GM21381 (cell line): ENCODE results near the gene CD7.

Experiments
- ATAC-seq: cut with Tn5 transposase; IDR thresholded peaks from one replicate; pipeline ENCODE4 v1.9.1; 2021; ENCODE audit warnings: mild to moderate bottlenecking, moderate library complexity; ENCODE audit not compliant: unreplicated experiment

CD7 gene

DNA sequence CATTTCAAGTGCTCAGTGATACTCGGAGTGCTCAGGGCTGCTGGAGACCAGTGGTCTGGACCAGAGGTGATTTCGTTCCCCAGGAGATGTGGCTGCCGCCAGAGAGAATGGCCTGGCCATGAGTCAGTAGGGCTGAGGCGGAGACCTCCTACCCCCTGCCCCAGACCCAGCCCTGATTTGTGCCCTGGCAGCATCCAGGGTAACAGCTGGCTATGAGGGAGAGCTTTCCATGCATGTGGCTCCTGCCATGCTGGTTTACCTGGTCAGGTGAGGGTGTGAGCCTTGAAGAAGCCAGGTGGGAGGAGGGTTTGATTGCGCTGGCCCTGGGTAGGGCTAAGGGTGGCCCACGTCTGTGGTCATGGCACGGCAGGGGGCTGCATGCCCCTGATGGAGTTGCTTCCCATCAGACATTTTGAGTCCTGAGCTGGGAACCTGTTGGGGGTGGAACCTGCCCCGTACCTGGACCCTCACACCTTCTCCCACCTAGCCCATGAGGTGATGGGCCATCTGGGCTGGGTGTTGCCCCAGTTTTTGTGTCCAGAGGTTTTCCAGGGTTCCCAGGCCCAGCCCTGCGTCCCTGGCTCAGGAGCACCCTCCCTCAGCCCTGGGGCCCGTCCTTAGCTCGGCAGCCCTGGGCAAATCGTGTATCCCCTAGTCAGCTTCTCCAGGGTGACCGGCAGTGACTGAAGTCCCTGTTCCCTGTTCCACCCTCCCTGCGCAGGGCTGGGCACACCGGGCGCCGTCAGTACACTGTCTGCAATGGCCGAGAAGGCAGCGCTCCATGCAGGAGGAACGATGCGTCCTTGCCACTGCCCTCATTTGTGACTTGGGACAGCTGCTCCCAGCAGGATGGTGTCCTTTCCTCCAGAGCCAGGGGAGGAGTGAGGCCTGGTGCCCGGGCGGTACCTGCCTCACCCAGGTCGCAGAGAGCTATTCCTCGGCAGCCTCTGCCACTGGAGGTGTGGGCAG lies 34.9 kb downstream of the CD7 start:
- no peak for ATAC-seq

DNA sequence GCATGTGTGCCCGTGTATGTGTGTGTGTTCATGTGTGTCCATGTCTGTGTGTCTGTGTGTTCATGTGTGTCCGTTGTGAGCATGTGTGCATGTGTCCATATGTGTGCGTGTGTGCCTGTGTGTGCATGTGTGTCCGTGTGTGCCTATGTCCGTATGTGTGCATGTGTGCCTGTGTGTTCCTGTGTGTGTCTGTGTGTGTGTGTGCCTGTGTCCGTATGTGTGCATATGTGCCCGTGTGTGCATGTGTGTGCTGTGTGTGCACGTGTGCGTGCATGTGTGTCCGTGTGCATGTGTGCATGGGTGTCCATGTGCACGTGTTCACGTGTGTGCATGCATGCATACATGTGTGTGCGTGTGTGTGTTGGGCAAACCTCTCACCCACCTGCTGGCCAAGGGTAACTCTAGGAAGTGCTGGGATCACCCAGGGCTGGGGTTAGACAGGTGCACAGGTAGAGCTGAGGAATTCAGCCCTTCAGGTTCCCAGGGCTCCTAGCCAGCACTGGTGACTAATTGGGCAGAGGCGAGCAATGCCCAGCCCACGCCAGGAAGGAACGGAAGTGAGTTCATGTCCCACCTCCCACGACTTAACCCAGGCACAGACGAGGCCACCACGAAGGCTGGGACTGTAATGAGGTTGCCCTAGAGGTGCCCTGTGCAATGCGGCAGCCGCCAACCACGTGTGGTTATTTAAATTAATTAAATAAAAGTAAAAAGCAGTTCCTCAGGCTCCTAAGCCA lies 35.7 kb downstream of the CD7 start:
- no peak for ATAC-seq

DNA sequence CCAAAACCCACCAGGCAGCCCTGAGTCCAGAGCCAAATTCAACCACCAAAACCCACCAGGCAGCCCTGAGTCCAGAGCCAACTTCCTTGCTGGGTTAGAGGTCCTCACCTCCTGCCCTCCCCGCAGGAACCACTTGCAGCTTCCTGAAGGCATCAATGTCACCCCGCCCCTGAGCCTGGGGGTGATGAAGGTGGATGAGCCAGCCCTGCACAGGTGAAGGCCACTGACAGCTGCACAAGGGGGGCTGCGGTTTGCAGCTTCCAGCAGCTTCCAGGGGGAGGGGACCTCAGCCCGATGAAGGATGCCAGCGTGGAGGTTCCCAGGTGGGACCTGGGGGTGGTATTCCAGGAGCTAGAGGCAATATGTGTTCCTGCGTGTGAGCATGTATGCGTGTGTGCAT lies 36.3 kb downstream of the CD7 start:
- ATAC-seq: no peak

DNA sequence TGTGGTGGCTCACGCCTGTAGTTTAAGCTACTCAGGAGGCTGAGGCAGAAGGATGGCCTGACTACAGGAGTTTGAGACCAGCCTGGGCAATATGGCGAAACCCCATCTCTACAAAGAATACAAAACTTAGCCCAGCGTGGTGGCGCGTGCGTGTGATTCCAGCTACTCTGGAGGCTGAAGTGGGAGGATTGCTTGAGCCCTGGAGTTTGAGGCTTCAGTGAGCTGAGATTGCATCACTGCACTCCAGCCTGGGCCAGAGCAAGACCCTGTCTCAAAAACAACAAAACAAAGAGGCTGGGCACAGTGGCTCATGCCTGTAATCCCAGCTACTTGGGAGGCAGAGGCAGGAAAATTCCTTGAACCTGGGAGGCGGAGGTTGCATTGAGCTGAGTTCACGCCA lies 36.9 kb downstream of the CD7 start:
- no peak for ATAC-seq

DNA sequence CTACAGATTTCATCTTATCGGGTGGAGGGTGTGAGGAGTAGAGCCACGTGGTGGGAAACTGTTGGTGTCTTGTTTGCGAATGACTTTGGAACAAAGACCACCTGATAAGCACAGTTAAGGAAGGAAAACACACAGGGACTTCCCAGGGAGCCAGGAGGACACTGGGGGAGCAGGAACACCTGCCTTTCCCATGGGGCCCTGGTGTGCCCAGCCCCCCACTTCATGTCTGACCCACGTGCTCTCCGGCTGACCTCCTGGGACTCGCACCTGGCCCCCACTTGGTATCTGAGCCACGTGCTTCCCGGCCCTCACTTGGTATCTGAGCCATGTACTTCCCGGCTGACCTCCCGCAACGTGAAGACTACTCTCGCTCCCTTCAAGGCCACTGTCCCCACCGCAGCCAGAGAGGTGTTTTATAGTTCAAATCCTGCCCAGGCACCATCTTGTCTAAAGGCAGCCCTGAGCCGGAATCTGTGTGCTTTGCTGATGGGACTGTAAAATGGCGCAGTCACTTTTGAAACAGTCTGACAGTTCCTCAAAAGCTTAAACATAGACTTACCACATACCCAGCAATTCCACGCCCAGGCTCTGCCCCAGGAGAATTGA lies 38.5 kb downstream of the CD7 start:
- ATAC-seq: no peak

DNA sequence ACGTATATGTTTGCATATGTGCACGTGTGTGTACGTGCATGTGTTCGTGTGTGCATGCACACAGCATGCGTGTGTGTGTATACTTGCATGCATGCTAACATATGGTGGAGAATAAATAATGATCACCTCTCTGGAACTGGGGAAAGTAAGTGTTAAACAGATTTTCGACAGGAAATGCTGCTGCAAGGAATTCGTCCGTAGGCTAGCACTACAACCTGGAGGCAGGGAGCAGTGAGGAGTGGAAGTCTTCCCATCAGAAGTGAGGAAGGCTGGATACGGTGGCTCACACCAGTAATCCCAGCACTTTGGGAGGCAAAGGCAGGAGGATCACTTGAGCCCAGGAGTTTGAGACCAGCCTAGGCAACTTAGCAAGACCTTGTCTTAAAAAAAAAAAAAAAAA lies 39.1 kb downstream of the CD7 start:
- ATAC-seq: no peak

DNA sequence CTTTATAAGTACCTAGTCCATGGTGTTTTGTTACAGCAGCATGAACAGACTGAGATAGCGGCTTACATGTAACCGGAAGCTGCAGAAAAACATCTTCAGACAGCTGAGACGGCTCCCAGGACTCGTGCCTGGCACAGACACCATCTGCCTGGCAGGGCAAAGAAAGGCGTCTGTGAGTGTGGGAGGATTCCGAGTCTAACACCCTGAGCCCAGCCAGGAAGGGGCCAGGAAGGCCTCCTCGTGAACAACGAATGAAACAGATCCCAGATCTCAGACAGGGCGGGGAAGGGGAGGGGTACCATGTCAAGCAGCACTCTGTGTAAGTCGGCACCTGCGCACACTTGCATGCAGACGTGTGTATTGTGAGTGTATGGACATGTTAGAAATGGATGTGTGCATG lies 39.6 kb downstream of the CD7 start:
- no peak for ATAC-seq

DNA sequence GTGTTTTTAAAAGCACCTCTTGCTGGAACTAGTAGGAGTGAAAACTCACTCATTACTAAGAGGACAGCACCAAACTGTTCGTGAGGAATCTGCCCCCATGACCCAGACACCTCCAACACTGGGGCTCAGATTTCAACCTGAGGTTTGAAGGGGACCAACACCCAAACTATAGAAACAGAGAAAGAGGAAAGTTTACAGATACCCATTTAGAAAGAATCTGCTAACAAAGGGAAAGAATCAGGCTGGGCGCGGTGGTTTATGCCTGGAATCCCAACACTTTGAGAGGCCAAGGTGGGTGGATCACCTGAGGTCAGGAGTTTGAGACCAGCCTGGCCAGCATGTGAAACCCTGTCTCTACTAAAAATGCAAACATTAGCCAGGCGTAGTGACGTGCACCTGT lies 40.5 kb downstream of the CD7 start:
- ATAC-seq: no peak

DNA sequence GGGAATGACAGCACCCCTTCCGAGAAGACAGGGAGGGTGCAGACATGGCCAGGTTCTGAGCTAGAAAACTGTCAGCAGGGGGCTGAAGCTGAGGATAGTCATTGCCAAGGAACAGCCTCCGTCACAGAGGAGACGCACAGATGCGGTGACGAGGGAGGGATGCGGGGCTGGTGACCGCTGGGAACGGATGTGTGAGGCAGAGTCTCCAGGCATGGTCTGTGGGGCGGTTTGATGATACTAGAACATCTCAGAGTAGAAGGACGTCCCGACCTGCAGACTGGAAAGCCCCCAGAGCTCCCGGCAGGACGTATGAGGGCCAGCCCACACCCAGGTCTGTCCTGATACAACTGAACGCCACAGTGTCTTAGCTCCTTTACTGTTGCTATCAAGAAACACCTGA lies 42.1 kb downstream of the CD7 start:
- no peak for ATAC-seq

DNA sequence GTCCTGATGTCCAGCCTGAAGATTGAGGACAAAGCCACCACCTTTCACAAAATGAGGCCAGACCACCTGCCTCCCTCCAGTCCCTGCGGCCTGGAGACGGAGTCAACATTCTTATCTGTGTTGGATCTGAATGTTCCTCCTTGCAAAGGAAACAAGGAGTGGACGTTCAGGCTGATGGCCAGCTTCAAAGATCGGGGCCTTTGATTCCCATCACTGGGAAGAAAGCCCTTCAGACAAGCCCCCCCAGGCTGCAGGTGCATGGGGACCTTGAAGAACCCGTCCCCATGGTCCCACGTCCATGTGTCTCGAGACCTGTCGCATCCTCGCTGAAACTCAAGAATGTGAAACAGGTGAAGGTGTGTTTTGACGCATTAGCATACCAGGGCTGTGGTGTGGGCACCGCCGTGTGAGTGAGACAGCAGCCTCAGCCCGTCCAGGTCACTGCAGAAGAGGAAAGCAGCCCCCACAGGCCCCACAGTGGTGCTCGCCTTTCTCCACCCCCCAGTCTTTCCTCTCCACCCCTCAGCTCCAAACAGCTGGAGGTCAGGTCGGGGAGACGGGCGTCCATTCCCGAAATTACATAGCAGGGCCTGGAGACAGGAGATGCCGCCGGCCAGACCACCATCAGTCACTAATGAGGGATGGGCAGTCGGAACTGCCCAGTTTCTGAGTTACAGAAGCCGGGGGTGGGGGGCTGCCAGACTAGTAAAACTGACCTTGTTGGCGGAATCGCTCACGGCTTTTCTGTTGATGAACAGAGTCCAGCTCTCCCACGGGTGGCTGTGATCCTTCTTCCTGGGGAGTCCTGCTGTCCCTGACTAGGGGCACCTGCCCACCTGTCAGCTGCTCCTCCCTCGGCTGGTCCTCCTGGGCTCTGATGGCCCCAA lies 43.0 kb downstream of the CD7 start:
- no peak for ATAC-seq

DNA sequence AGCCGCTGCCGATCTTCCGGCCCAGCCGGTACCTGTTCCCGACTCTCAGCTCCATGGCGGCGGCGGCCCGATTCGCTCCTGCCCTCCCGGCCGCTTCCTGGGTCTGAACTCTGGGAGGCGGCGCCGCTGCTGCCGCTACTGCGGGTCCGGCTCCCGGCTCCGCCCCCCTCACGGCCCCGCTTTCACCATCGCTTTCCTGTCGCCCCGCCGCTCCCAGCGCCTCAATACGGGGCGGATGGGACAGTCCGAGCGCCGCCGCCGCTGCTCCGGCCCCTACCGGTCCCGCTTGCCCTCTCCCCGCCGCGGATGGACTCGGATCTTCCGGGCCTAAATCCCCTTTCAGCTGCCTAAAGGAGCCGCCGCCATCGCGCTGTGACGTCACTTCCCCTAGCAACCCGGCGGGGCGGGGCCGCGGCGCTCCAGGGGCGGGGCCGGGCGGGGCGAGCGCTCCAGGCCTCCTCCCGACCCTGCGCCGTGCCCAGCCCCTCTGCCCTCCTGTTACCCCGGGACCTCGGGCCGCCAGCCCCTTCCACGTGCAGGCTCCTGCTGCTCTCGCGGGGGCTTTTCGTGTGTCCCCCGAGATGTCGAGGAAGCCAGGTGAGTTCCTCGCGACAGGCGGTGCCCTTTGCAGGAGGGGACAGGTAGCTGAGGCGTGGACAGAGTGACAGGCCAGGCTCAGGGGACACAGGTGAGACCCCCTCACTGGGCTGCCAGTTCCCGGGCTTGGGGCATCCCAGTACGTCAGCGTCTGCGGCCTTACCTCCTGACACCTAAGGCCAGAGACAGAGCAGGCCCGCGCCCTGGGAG lies 43.9 kb downstream of the CD7 start, which contains the start of gene CSNK1D:
CSNK1D (minus strand) TSS at position 374 of the 807 bp plus-strand sequence; CDS start at position 55, 319 bp downstream.
- peak; percentile 71 for ATAC-seq

DNA sequence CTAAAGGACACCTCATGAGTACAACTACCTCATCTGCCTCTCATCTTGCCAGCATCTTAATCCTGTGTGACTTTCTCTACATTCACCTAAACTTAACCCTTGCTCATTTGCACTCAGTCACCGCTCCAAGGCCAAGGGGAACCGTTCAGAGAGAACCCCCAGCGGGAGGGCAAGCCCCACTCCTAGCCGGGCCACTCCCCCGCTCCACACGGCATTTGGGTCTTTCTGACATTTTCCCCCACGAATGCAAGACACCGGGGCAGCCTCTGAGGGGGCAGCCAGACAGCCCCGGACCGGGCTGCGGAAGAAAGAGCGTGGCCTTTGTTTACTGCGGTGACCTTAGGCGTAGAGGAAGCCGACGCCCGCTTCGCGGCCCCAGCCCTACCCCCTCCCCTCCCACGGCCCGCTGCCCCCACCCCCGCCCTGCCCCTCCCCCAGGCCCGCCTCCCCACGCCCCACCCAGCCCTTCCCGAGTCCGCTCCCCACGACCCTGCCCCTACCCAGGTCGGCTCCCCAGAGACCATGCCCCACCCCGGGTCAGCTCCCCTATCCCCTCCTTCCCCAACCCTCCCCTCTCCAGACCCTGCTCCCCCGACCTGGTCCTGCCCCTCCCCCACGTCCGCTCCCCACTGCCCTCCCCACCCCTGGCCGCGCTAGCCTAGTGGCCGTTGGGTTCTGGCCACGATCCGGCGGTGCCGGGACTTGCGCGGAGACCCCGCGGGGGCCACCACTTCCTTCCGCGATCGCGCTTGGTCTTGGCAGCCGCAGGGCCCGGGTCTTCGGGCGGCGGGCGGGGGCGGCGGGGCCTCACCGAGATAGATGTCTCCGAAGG lies 44.7 kb downstream of the CD7 start:
- ATAC-seq: peak; percentile 16

DNA sequence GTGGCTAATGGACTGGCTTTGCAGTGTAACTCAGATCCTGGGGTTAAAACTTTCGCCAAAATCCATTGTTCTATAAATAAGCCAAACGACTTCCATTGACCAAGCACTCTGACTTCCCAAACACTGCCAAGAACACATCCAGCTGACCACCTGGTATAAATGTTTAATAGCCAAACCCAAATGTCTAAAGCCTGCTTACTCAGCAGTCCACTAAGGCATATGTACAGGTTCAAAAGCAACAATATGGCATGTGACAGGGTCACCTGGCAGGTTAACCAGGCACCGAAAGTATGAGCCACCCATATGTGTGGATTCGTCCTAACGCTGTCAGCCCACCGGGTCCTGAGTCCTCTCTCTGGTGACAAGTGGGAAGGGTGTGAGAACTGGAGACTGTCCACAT lies 46.0 kb downstream of the CD7 start:
- no peak for ATAC-seq

DNA sequence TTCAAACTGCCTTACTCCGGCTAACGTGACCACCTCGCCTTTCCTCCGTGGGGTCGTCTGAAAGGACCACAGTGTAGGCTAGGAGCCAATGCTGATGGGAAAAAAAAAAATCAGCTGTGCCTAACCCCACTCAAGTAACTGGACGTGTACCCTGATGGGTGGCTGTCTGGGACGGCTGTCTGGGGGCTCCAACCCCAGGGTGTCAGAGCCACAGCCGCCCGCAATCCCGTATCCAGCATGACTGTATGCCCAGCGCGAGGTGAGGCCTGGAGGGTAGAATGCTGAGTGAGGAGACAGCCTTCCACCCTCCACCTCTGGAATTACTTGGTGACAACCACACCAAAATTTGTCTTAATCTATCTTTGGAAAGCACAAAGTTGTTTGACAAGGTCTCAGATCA lies 46.8 kb downstream of the CD7 start:
- no peak for ATAC-seq

DNA sequence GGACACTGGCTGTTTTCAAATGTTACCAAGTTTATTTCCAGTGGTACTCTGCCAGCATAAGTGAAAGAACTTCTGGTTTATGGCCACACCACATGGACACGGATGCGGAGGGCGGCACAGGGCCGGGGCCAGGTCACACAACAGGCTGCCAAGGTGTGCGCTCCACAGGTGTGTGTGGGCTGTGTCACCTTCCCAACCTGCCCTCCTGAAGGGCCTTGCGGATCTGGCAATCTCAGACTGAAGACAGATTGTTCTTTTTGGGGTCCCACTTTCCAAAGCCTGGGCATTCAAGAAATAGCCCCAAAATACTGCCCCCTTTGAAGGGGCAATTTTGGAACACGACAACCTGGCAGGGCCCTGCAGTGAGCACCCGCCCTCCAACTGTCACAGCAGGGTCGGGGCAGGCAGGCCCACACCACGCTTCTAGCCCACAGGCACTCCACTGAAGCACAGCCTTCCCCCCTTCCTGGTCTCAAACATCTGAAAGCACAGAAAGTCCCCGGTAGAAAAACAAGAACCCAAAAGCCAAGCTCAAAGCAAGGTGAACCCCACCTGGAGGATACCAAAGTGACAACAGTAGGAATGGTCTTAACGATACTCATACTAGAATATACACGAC lies 47.4 kb downstream of the CD7 start:
- no peak for ATAC-seq

DNA sequence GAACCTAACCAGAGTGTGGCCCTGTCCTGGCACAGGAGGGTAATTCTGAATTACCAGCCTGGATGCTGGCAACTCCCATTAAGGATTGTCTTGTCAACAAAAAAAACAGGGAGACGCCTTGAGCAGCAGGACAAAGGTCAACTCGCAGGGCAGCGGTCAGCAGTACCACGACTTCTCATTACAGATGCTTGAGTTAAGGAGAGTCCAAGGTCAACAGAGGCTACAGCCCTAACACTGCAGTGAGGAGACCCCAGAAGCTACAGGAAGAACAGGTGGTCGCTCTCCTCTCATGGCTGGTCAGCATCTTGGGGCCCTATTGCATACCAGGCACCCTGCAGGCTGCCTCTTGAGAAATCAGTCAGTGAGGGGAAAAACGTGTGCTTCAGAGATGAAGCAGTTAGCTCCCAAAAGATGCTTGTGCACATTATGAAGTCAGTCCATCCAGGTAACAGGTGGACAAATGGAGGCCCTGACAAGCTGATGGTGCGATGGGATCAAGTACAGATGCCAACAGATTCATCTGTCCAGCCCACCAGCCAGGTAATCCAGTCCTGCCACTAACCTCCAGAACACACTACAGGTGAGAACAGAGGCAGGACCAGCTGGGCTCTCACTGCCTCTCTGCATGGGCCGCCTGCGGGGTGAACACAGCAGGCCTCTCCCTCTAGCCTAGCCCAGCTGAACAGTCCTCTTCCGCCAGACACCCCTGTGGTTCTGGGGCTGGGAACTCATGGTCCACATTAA lies 48.1 kb downstream of the CD7 start:
- ATAC-seq: no peak

DNA sequence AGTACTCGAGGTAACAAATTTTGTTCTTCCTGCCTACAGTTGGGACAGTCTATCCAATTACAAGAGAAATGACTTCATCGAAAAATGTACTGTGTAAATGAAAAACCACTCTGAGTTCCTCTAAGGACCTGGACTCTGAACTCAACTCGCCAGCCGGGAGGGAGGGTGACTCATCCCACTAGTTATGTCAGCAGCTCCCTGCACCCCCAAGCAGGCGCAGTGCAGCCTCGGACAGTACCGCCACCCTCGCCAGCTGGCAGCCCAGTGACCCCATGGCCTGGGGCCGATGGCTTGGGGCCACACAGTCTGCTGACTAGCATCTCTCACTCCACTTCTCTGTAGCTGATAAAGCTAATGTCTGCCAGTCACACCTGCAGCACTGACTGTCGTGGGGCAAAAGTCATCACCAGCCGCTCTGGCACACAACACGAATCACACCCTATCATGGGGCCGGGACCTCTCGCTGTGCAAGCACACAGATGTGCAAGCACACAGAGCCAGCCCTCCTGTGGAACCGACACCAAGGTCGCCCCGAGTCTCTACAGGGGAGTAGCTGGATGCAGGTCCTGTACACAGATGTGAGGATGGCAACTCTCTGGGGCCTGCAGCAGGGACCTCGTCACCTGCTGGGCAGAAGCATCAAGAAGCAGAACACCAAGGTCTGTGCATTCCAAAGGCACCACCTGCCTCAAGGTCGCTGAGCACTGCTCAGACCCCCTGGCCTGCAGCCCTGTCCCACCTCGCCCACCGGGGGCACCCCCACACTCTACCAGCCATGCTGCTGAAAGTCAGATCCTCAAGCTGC lies 49.6 kb downstream of the CD7 start:
- no peak for ATAC-seq
